HFF-Myc (cell line): ENCODE results near the gene FAM163A.

Experiments
- DNase-seq: peaks from one replicate; pipeline ENCODE4 v3.0.0-alpha.2; 2011; ENCODE audit warnings: low read depth; ENCODE audit errors: extremely low read depth
- H3K4me3 ChIP-seq: replicated peaks from 2 replicates; pipeline ENCODE4 v1.5.1; 2011; ENCODE audit warnings: low read depth, mild to moderate bottlenecking, control low read depth, low read length
- TF ChIP-seq, protein P1 (sequence below): IDR thresholded peaks from 2 replicates; pipeline ENCODE4 v1.5.1; 2012; ENCODE audit warnings: mild to moderate bottlenecking, low read depth, low read length, control low read depth; ENCODE audit errors: missing control alignments

FAM163A gene

DNA sequence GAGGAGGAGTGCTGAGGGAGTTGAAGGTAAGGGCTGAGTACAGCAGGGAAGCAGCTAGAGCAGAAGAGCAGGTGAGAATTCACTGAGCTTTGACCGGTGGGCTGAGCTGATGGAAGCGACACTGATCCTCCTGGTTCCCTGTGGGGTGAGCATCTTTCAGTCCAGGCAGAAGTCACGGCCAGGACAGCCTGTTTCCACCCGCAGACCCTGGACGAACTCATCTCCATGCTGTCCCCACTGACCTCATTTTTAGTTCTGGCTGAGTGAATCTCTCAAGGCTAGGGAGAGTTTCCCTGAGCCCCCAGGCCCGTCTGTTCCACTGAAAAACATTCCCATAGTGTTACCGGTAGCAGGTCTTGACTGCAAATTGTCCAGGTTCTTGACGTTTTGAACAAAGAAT lies 31.5 kb downstream of the FAM163A start:
- no peak overlapping the region for H3K4me3 ChIP-seq
- no peak for DNase-seq
- TF ChIP-seq, protein P1, sequence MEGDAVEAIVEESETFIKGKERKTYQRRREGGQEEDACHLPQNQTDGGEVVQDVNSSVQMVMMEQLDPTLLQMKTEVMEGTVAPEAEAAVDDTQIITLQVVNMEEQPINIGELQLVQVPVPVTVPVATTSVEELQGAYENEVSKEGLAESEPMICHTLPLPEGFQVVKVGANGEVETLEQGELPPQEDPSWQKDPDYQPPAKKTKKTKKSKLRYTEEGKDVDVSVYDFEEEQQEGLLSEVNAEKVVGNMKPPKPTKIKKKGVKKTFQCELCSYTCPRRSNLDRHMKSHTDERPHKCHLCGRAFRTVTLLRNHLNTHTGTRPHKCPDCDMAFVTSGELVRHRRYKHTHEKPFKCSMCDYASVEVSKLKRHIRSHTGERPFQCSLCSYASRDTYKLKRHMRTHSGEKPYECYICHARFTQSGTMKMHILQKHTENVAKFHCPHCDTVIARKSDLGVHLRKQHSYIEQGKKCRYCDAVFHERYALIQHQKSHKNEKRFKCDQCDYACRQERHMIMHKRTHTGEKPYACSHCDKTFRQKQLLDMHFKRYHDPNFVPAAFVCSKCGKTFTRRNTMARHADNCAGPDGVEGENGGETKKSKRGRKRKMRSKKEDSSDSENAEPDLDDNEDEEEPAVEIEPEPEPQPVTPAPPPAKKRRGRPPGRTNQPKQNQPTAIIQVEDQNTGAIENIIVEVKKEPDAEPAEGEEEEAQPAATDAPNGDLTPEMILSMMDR, result no peak

DNA sequence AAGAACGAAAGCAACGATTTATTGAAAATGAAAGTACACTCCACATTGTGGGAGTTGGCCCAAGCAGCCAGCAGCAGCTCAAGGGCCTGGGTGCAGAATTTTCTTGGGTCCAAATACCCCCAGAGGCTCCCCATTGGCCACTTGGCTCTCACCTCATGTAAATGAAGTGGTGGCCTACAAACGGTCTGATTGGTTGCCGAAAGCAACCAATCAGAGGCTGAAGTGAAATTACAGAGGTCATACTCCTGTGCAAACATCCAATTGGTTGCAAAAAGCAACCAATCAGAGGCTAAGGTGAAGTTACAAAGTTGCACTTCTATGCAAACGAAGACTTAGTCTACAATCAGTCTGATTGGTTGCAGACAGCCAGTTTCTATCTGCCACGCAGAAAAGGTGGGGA lies 31.9 kb downstream of the FAM163A start:
- H3K4me3 ChIP-seq, result no peak overlapping the region
- no peak for DNase-seq
- TF ChIP-seq, protein P1, result no peak

DNA sequence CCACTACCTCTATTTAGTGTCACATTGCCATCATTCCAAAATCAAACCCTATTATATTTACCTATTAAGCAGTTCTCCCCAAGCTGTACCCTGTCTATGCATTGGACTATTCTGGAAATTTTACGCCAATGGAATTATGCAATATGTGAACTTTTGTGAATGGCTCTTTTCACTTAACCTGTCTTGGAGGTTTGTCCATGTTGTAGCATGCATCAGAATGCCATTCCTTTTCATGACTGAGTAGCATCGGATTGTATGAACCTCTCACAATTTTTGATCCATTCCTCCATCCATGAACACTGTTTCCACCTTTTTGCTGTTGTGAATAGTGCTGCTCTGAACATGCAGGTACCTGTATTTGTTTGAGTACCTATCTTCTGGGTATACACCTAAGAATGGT lies 33.7 kb downstream of the FAM163A start:
- TF ChIP-seq, protein P1, result no peak
- no peak for DNase-seq
- H3K4me3 ChIP-seq, result no peak overlapping the region

DNA sequence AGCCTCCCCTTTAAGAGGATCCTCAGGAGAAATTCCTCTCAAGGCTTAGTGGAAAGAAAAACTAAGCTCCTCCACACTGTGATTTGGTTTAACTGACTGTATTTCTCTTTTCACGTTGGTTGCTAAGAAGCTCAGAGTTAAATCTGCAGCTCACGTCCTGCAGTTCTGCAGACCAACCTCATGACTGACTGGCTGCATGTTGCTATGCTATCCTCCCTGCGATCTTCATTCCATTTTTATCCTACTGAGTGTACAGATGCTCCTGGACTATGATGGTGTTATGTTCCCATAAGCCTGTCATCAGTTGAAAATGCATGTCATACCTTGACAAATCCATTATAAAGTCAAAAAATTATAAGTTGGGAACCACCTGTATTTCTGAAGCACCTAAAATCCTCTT lies 34.6 kb downstream of the FAM163A start:
- TF ChIP-seq, protein P1, result no peak
- no peak overlapping the region for H3K4me3 ChIP-seq
- DNase-seq, result no peak

DNA sequence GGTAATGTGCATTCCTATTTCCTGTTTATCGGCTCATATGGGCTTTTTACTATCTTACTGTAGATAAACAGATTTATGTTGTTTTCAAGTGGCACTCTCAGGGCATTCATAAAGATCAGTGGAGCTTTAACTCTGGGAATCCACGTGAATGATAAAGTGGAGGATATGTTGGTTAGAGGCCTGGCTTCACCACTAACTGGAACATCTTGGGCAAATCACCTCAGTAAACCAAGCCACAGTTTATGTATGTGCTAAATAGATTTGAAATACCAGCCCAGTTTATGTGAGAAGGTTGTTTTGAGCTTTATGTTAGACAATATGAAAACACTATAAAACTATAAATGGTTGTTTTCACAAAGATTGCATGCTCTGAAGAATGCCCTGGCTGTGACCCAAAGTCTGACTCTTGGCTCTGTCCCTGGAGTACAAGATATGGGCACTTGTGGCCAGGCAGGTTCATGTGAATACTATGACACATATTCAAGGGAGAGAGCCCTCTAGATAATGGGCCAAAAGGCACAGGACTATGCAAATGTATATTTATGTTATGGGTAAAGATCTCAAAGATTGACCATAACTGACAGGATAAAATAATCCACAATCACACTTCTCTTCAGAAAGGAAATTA lies 36.7 kb downstream of the FAM163A start:
- no peak for DNase-seq
- TF ChIP-seq, protein P1, result no peak
- H3K4me3 ChIP-seq, result no peak overlapping the region

DNA sequence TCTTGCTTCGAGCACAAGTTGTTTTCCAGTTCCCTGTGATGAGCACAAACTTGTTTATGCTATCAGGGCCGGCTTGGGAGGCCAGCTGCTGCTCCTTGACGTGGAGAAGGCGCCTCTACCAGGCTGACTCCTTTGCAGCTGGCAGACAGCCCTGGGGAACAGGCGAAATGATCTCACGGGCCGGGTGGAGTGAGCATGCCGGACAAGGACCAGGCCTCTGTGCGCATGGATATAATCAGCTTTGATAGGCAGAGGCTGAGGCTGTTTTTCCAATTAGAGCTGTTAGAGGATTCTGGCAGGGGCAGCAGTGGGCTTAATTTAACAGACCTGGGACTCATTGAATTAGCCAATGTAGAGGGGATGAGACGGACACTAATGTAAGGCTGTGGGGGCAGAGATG lies 38.9 kb downstream of the FAM163A start:
- H3K4me3 ChIP-seq, result no peak overlapping the region
- no peak for DNase-seq
- TF ChIP-seq, protein P1, result no peak

DNA sequence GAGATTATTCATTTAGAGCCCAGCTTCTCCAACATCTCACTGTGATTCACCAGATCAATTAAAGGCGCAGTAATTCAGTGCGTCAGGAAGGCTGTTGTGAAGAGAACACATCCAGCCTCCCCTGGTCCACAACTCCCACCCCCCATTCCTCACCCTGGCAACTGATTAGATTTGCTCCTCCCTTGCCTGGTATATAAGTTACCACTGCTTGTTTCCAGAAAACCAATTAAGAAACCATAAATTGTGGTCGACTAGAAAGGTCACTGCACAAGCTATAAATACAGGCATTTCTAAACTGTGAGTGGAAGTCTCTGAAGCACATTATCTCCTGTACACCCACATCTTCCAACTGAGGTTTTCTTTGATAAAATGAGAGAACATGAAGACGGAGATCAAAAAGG lies 41.9 kb downstream of the FAM163A start:
- TF ChIP-seq, protein P1, result no peak
- H3K4me3 ChIP-seq, result no peak overlapping the region
- no peak for DNase-seq
